HG03354 (cell line): ENCODE measurements around the gene ABCF3.

ENCODE experiments used
- ATAC-seq: cut with Tn5 transposase; IDR thresholded peaks from one replicate; pipeline ENCODE4 v1.9.1; 2021; ENCODE audit warnings: mild to moderate bottlenecking; ENCODE audit not compliant: unreplicated experiment, poor library complexity, severe bottlenecking

ABCF3 gene

DNA sequence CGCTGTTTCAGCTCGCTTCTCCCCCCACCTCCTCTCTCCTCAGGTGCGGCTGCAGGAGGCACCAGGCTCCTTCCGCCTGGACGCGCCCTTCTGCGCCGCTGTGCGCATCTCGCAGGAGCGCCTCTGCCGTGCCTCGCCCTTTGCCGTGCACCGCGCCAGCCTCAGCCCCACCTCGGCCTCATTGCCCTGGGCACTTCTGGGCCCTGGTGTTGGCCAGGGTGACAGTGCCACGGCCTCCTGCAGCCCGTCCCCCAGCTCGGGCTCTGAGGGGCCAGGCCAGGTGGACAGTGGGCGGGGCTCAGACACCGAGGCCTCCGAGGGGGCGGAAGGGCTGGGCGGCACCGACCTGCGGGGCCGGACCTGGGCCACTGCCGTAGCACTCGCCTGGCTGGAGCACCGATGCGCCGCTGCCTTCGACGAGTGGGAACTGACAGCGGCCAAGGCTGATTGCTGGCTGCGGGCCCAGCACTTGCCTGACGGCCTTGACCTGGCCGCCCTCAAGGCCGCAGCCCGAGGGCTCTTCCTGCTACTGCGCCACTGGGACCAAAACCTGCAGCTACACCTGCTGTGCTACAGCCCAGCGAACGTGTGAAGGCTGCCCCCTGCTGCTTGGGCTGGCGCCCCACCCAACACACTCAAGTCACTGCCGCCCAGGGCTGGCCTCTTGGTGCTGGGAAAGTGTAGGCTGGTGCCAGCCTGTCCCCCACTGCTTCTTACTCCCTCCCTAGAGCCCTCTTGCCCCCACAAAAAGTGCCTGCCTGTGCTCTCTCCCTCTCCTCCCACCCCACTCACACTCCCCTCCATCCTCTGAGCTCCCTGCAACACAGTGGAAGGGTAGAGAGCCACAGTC is 55.7 kb downstream of the ABCF3 start:
- ATAC-seq: no peak

DNA sequence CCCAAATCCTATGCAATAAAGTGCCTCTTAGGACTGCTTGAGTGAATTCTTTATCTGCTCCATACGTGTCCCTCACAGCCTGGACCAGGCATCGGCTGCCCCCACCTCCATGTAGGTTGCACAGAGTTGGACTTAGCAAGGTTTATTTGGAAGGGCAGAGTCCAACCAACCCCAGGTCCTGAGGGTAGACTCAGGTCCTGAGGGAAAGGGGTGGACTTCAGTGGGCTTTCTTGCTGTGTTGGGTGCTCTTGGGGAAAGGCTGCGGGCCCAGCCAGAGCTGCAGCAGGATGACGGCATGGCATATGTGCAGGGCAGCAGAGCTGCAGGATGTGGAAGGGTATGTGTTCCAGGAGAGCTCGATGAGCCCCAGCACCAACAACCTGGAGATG is 56.3 kb downstream of the ABCF3 start:
- no peak for ATAC-seq
